Cardiac muscle cell (in vitro differentiated cells and primary cell): ENCODE results near the gene RNF183. TPM values are rescaled to one million over a fixed set of nuclear protein-coding genes. Genes with fewer than 3 reads are reported as not detected.
"Not testable (repeated sequence)": the region's sequence is repeated elsewhere in the genome, so short reads cannot be mapped to it uniquely, and the experiment has no call there.

Source experiments
- DNase-seq, 2 donors: peaks; one replicate each; pipeline versions ENCODE4 v3.0.0 to v3.0.0-alpha.2; 2010 to 2017; ENCODE audit warnings: low read depth in 1 of 2, low spot score in 1 of 2
- H3K27ac ChIP-seq: fragments of 200-600 bp; sonication (generic); 2 replicates; pipeline ENCODE4 v1.5.1; 2016
- H3K27me3 ChIP-seq: fragments of 200-600 bp; sonication (generic); 2 replicates; pipeline ENCODE4 v1.6.0; 2016; ENCODE audit warnings: control low read depth
- H3K36me3 ChIP-seq: fragments of 200-600 bp; sonication (generic); 2 replicates; pipeline ENCODE4 v1.5.1; 2016; ENCODE audit warnings: control low read depth
- H3K4me1 ChIP-seq: fragments of 200-600 bp; sonication (generic); 2 replicates; pipeline ENCODE4 v1.8.1; 2017; ENCODE audit warnings: low read depth, mild to moderate bottlenecking, mixed run types
- H3K4me3 ChIP-seq: fragments of 200-600 bp; sonication (generic); 2 replicates; pipeline ENCODE4 v1.5.1; 2016; ENCODE audit warnings: mild to moderate bottlenecking
- H3K9me3 ChIP-seq: fragments of 200-600 bp; sonication (generic); 2 replicates; pipeline ENCODE4 v1.5.1; 2017; ENCODE audit warnings: low read depth, mild to moderate bottlenecking, control low read depth
- CTCF ChIP-seq: IDR thresholded peaks from 2 replicates; pipeline ENCODE4 v1.5.1; 2012; ENCODE audit warnings: low read depth, mild to moderate bottlenecking, low read length
- polyA plus RNA-seq: library from polyadenylated mRNA; unstranded; fragments of >200 nt; fragmentation: Nextera tagmentation; extraction: Ambion mirVana; gene quantifications from 2 replicates; pipeline ENCODE4 v1.2.1, GENCODE V29; 2016
- total RNA-seq: library from RNA; depleted of rRNA; stranded (reverse); fragments of >200 nt; gene quantifications from 2 replicates; pipeline ENCODE4 v1.2.3, GENCODE V29; 2016

RNF183 gene
- total and polyA plus RNA-seq, 2 experiments from 2014 or later: 0.06 to 0.40 TPM

GRCh38 chr9:113298924-113299770 is 4.0 kb downstream of the RNF183 start:
- no peaks in the 10 kb centered on the region for H3K4me1 ChIP-seq
- no peak overlapping the region for H3K4me3 ChIP-seq

DNA sequence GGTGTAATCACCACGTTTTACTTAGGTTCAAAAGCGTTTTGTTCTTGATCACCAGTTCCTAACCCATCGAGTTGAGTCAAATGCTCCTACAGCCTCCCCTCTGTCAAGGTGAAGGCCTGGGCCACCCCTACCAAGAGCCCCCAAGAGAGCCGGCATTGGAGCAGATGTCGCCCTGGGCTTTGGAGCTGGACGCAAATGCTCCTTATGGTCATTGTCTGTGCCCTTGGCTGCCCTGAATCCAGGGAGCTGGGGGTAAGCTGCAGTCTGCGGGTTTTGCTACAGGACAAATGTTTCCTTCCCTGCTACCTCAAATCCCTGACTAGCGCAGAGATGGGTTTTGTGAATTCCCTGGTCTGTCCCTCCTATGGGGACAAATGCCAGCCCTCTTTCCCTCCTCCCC is 4.9 kb downstream of the RNF183 start:
- H3K4me1 ChIP-seq: no peaks in the 10 kb centered on the region
- H3K36me3 ChIP-seq: no peaks in the 10 kb centered on the region

More at GRCh38 chr9:113298924-113299770, 4.0 kb downstream of the RNF183 start:
- TF ChIP-seq CTCF: no peak
- no peaks in the 10 kb centered on the region for H3K36me3 ChIP-seq
- H3K27me3 ChIP-seq: no peaks in the 10 kb centered on the region
- no peak for DNase-seq
- no peak overlapping the region for H3K27ac ChIP-seq
- H3K9me3 ChIP-seq: no peaks in the 10 kb centered on the region

DNA sequence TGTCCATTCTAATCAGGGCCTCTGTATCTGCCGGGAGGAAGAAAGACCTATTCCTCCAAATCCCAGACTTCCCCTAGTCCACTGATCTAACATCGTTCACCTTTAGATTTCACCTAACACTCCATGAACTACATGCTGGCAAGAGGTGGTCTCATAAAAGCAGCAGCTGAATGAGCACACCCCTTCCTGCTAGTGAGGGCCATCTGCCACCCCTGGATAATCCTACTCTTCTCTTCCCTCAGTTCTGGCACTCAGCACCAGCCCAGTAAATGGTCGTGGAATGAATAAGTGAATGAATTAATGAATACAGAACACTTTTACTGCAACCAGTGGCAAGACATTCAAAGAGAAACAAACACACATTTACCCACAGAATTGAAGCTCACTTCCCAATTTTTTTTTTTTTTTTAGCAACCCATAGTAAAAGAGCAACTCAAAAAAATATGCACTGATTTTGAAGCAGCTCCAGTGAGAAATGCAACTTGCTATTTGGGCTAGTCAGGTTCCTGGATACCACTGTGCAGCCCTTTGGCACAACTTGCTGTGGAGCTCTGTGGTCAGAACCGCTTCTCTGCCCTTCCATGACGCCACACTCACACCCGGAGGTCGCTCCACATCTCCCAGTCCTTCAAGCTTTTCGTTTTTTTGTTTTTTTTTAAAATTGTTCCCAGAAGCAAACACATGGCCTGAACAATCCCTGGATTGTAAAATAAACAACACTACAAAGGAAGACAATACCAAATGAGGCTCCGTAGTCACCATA is 6.2 kb downstream of the RNF183 start:
- Histone ChIP-seq H3K4me1 (no peaks in the 10 kb centered on the region), H3K36me3 (peaks cover 5% of the 10 kb centered on the region), H3K27ac (no peak overlapping the region), H3K4me3 (no peak overlapping the region), H3K27me3 (no peaks in the 10 kb centered on the region), H3K9me3 (no peaks in the 10 kb centered on the region)
- no peak for TF ChIP-seq CTCF
- no peak for DNase-seq

More for the DNA sequence above, 4.9 kb downstream of the RNF183 start:
- H3K27me3 ChIP-seq: no peaks in the 10 kb centered on the region
- no peak for DNase-seq
- no peak for TF ChIP-seq CTCF
- H3K9me3 ChIP-seq: no peaks in the 10 kb centered on the region
- H3K4me3 ChIP-seq: no peak overlapping the region
- no peak overlapping the region for H3K27ac ChIP-seq

DNA sequence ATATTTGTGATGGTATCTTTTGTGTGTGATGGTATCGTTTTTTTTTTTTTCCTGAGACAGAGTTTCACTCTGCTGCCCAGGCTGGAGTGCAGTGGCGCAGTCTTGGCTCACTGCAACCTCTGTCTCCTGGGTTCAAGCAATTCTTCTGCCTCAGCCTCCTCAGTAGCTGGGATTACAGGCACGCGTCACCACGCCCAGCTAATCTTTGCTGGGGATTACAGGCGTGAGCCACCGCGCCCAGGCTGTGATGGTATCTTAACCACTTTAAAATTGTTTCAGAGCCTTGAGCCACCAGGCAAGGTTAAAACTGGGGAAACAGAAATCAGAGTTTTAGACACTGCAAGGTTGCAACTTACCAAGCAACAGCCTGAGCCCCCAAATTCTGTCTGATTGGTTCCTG is 6.9 kb downstream of the RNF183 start:
- DNase-seq, H3K27me3 ChIP-seq, H3K9me3 ChIP-seq, H3K27ac ChIP-seq, H3K4me3 ChIP-seq, H3K4me1 ChIP-seq: not testable (repeated sequence)
- H3K36me3 ChIP-seq: peaks cover 11% of the 10 kb centered on the region

DNA sequence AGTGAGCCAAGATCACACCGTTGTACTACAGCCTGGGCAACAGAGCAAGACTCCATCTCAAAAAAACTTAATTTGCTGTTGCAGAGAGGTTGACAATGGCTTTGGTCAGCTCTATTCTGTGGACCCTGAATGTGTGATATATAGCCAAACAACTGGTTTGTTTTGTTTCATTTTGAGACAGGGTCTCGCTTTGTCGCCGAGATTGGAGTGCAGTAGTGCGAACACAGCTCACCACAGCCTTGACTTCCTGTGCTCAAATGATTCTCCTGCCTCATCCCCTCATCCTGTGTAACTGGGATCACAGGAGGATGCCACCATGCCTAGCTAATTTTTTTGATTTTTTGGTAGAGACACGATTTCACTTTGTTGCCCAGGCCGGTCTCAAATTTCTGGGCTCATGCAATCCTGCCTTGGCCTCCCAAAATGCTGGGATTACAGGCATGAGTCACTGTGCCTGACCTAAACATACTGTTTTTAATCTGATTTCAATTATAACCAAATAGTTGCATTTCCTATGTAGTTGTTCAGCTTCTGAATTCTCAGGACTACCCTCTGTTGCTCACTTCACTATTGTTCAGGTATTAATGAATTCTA is 9.8 kb downstream of the RNF183 start:
- no peaks in the 10 kb centered on the region for H3K27me3 ChIP-seq
- no peaks in the 10 kb centered on the region for H3K4me1 ChIP-seq
- peaks cover 39% of the 10 kb centered on the region for H3K36me3 ChIP-seq
- no peaks in the 10 kb centered on the region for H3K9me3 ChIP-seq
- no peak for TF ChIP-seq CTCF
- DNase-seq: peak in 1 of 2 donors; percentile 7
- no peak overlapping the region for H3K4me3 ChIP-seq
- H3K27ac ChIP-seq: no peak overlapping the region
